A673 (cell line): ENCODE data around the gene ETV3L. TPM values are rescaled to one million over a fixed set of nuclear protein-coding genes. Genes with fewer than 3 reads are reported as not detected.

Experiments
- BruUV-seq: library from RNA; stranded (reverse); fragments of 400-500 nt; replicated peaks from 2 replicates; lab custom pipeline; 2021; lab: Mats Ljungman, UMichigan
- CTCF ChIA-PET: fragments of 300-600 bp; sonication (Branson Sonifier 250); formaldehyde crosslinking; loops from one replicate; lab custom pipeline; 2022; ENCODE audit warnings: antibody characterized with exemption; lab: Charles Lee
- POLR2A ChIA-PET: fragments of 300-600 bp; sonication (Branson Sonifier 250); formaldehyde crosslinking; loops from one replicate; lab custom pipeline; 2022; ENCODE audit warnings: antibody characterized with exemption; ENCODE audit not compliant: low non-redundant PET; lab: Charles Lee
- DNase-seq: peaks from one replicate; pipeline ENCODE4 v3.0.0-alpha.2; 2015; ENCODE audit warnings: low spot score
- H3K27ac ChIP-seq: fragments of 200-600 bp; sonication (generic); 2 replicates; pipeline ENCODE4 v1.5.1; 2016; ENCODE audit warnings: mixed run types, low read depth, mild to moderate bottlenecking, mixed read lengths, antibody characterized with exemption, low read length; ENCODE audit not compliant: poor library complexity, severe bottlenecking
- H3K27me3 ChIP-seq: fragments of 200-600 bp; sonication (generic); replicated peaks from 2 replicates; pipeline ENCODE4 v1.6.1; 2017; ENCODE audit warnings: mixed run types, low read depth, mild to moderate bottlenecking, mixed read lengths, antibody characterized with exemption, low read length; ENCODE audit not compliant: insufficient read depth, poor library complexity
- H3K36me3 ChIP-seq: fragments of 200-600 bp; sonication (generic); 2 replicates; pipeline ENCODE4 v1.6.1; 2016; ENCODE audit warnings: mixed run types, mild to moderate bottlenecking, mixed read lengths, antibody characterized with exemption, low read length; ENCODE audit not compliant: insufficient read depth, poor library complexity, severe bottlenecking
- H3K4me1 ChIP-seq: fragments of 200-600 bp; sonication (generic); 2 replicates; pipeline ENCODE4 v1.6.1; 2017; ENCODE audit warnings: mixed run types, mild to moderate bottlenecking, mixed read lengths, antibody characterized with exemption, low read length; ENCODE audit not compliant: insufficient read depth, poor library complexity, severe bottlenecking
- H3K4me3 ChIP-seq: fragments of 200-600 bp; sonication (generic); 2 replicates; pipeline ENCODE4 v1.5.1; 2016; ENCODE audit warnings: low read depth, mixed run types, mild to moderate bottlenecking, mixed read lengths, low read length; ENCODE audit not compliant: poor library complexity, severe bottlenecking
- H3K9me3 ChIP-seq: fragments of 200-600 bp; sonication (generic); 2 replicates; pipeline ENCODE4 v1.6.1; 2016; ENCODE audit warnings: mixed run types, low read depth, mild to moderate bottlenecking, mixed read lengths, antibody characterized with exemption, low read length; ENCODE audit not compliant: poor library complexity, severe bottlenecking
- EZH2 ChIP-seq: fragments of 200-600 bp; sonication (generic); IDR thresholded peaks from 2 replicates; pipeline ENCODE4 v1.6.1; 2017; ENCODE audit warnings: borderline replicate concordance, low read depth, mild to moderate bottlenecking, mixed read lengths, antibody characterized with exemption, low read length; ENCODE audit not compliant: poor library complexity, severe bottlenecking
- intact Hi-C: fragments of 100-400 bp; cut with micrococcal nuclease; formaldehyde crosslinking; loops from one replicate; pipeline ENCODE4 v1.10.0; 2022; ENCODE audit not compliant: unreplicated experiment
- total RNA-seq: library from RNA; stranded (reverse); gene quantifications from 2 replicates; pipeline ENCODE4 v1.2.3, GENCODE V29; 2021
- TF ChIP-seq, protein P1 (sequence below): fragments of 300-800, 200-600 bp; sonication (generic); conservative IDR thresholded peaks from 2 replicates; pipeline ENCODE4 v1.5.1; 2017; ENCODE audit warnings: low read depth, mild to moderate bottlenecking, antibody characterized with exemption, low read length, moderate library complexity, mixed read lengths

Gene ETV3L
- total RNA-seq, 1 experiment from 2014 or later, result not detected

DNA sequence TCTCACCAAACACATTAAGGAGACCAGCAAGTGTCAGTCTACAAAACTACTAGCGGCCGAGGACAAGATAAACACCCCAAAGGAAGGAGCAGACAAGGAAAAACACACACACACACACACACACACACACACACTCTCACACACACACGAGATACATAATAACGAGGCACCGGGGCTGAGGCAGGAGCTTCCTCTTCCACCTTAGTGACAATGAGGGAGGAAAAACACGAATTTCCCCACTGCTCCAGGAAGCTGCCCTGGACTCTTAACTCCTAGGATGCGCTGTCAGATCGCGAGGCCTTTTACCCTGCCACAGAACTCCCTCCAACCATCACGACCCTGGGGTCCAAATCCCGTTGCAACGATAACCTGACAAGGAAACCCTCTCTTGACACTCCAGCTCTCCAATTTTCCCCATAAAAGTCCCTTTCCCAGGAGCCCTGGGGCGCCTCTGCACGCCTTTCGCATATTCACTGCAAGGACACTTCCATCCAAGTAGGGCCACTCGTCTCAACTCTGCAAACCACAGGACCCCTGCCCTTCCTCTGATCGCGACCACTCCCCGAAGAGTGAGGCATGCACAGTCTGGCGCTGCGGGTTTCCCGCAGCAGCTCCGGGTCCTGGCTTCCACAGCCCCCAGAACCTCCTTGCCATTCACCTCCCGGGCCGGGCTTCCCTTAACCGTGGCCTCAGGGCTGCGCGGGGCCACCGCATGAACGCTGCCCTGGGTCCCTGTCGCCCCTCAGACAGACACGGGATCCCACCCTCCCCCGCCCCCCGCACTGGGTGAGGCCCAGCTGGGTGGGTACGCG, 38.0 kb upstream of the ETV3L start:
- Histone ChIP-seq H3K27me3 (no peaks in the 10 kb centered on the region), H3K36me3 (peaks cover 37% of the 10 kb centered on the region), H3K9me3 (no peaks in the 10 kb centered on the region), H3K4me1 (peaks cover 26% of the 10 kb centered on the region), H3K27ac (peak overlapping the region; percentile 93), H3K4me3 (peak overlapping the region; percentile 94)
- no peak for DNase-seq
- no peak for TF ChIP-seq EZH2
- TF ChIP-seq, protein P1, sequence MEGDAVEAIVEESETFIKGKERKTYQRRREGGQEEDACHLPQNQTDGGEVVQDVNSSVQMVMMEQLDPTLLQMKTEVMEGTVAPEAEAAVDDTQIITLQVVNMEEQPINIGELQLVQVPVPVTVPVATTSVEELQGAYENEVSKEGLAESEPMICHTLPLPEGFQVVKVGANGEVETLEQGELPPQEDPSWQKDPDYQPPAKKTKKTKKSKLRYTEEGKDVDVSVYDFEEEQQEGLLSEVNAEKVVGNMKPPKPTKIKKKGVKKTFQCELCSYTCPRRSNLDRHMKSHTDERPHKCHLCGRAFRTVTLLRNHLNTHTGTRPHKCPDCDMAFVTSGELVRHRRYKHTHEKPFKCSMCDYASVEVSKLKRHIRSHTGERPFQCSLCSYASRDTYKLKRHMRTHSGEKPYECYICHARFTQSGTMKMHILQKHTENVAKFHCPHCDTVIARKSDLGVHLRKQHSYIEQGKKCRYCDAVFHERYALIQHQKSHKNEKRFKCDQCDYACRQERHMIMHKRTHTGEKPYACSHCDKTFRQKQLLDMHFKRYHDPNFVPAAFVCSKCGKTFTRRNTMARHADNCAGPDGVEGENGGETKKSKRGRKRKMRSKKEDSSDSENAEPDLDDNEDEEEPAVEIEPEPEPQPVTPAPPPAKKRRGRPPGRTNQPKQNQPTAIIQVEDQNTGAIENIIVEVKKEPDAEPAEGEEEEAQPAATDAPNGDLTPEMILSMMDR, result no peak
- TSS peak; percentile 49 for BruUV-seq
- intact Hi-C loops, result loop anchor here (1.0 kb wide), 1 partner anchor 11 kb away; no protein-coding TSS in a partner anchor
- ChIA-PET CTCF (interaction anchor here (1.6 to 1.8 kb wide), 2 partner anchors 18 to 47 kb away, joined by 5 to 9 read pairs; no protein-coding TSS in a partner anchor), POLR2A (no interaction called here)

DNA sequence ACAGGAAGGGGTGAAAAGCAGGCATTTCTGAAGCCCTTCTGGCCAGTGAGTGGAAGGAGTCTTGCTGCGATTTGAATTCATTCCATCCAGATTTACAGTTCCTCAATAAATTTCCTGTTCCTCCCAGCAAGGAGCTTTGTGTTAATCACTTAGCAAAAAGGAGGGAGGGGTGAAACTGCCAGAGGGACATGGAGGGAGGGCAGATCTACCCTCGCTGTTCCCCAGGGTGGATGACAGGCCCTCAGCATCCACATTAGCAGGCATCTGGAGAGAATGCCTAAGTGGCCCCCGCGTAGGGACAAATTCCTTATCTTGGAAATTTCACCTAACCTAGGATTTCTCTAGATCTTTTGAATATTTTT, 37.4 kb upstream of the ETV3L start:
- peaks cover 22% of the 10 kb centered on the region for H3K4me1 ChIP-seq
- BruUV-seq, result no TSS peak
- TF ChIP-seq, protein P1, result no peak
- no peak for TF ChIP-seq EZH2
- CTCF ChIA-PET, result interaction anchor here (1.6 to 1.8 kb wide), 2 partner anchors 19 to 47 kb away, joined by 5 to 9 read pairs; no protein-coding TSS in a partner anchor
- peak overlapping the region; percentile 94 for H3K4me3 ChIP-seq
- peaks cover 43% of the 10 kb centered on the region for H3K36me3 ChIP-seq
- DNase-seq, result peak; percentile 88
- POLR2A ChIA-PET, result interaction anchor here (0.6 kb wide), 1 partner anchor 1041 kb away, joined by 3 read pairs; no protein-coding TSS in a partner anchor
- intact Hi-C loops, result no loop called here
- H3K27ac ChIP-seq, result peak overlapping the region; percentile 93
- H3K27me3 ChIP-seq, result no peaks in the 10 kb centered on the region
- H3K9me3 ChIP-seq, result no peaks in the 10 kb centered on the region

DNA sequence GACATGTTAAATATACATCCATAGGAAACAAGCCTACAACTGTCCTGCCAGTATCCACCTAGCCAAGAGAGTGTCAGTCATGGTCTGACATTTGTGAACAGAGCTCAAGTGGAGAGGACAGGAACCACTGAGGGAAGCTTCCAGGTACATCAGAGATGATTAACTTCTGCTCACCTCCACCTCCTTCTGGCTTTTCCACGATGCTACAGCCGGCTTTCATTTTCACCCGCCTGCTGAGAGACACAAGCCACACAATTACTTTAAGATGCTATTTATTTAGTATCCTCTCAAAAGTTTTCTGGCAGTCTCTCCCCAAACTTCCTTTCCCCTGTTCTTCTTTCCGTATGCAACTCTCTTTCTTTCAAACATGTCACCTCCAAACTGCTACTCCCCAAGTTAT, 36.5 kb upstream of the ETV3L start:
- CTCF ChIA-PET, result interaction anchor here (2.4 kb wide), 1 partner anchor 20 kb away, joined by 5 read pairs; no protein-coding TSS in a partner anchor
- H3K27me3 ChIP-seq, result no peaks in the 10 kb centered on the region
- no peak for DNase-seq
- no peaks in the 10 kb centered on the region for H3K9me3 ChIP-seq
- H3K36me3 ChIP-seq, result peaks cover 52% of the 10 kb centered on the region
- TF ChIP-seq EZH2, result no peak
- TF ChIP-seq, protein P1, result 0 out of 2 replicates have a peak, but pooled peaks have one; percentile 20
- no TSS peak for BruUV-seq
- intact Hi-C loops, result no loop called here
- peak overlapping the region; percentile 93 for H3K27ac ChIP-seq
- H3K4me3 ChIP-seq, result peak overlapping the region; percentile 94
- POLR2A ChIA-PET, result no interaction called here
- peaks cover 22% of the 10 kb centered on the region for H3K4me1 ChIP-seq
